AG08396 (cell line): ENCODE measurements around the gene ZNF217.
A peak's percentile ranks its signal among the peaks of the same experiment; 100 is the strongest.
"Not testable (repeated sequence)": the region's sequence is repeated elsewhere in the genome, so short reads cannot be mapped to it uniquely, and the experiment has no call there.

Experiments used
- DNase-seq: peaks from one replicate; pipeline ENCODE4 v3.0.0; 2012; ENCODE audit warnings: low spot score, mixed read lengths

Gene ZNF217

GRCh38 chr20:53583660-53584549, 9.7 kb downstream of the ZNF217 start:
- not testable (repeated sequence) for DNase-seq

- DNase-seq, result peak; percentile 54
These were observed 10.9 kb downstream of the ZNF217 start for GRCh38 chr20:53582574-53583351.

GRCh38 chr20:53582251-53582570, 11.4 kb downstream of the ZNF217 start:
- DNase-seq, result no peak

GRCh38 chr20:53581444-53582250, 12.0 kb downstream of the ZNF217 start:
- no peak for DNase-seq

GRCh38 chr20:53580376-53581111, 13.1 kb downstream of the ZNF217 start:
- no peak for DNase-seq

GRCh38 chr20:53579581-53580375, 13.9 kb downstream of the ZNF217 start:
- no peak for DNase-seq

GRCh38 chr20:53579266-53579580, 14.4 kb downstream of the ZNF217 start:
- no peak for DNase-seq

GRCh38 chr20:53578492-53579222, 15.0 kb downstream of the ZNF217 start:
- peak; percentile 77 for DNase-seq

GRCh38 chr20:53576586-53577318, 16.9 kb downstream of the ZNF217 start:
- DNase-seq, result no peak

- no peak for DNase-seq
These were observed 17.5 kb downstream of the ZNF217 start for GRCh38 chr20:53576195-53576580.

- DNase-seq, result no peak
These were observed 18.0 kb downstream of the ZNF217 start for GRCh38 chr20:53575481-53576194.

- no peak for DNase-seq
These were observed 18.8 kb downstream of the ZNF217 start for GRCh38 chr20:53574819-53575218.

- DNase-seq, result no peak
These were observed 19.3 kb downstream of the ZNF217 start for GRCh38 chr20:53574259-53574789.

- DNase-seq, result no peak
These were observed 21.9 kb downstream of the ZNF217 start for GRCh38 chr20:53571555-53572286.

- DNase-seq, result no peak
These were observed 23.0 kb downstream of the ZNF217 start for GRCh38 chr20:53570446-53571276.

- DNase-seq, result no peak
These were observed 23.9 kb downstream of the ZNF217 start for GRCh38 chr20:53569606-53570307.
